ENCODE results near the gene RTN4RL1. TPM values are rescaled to one million over a fixed set of nuclear protein-coding genes. Genes with fewer than 3 reads are reported as not detected.

Gene RTN4RL1
- total RNA-seq, 1 donor from 2014 or later, result 0.77 TPM

GRCh38 chr17:2012499-2012898 lies 12.6 kb downstream of the RTN4RL1 start:
- H3K4me1 ChIP-seq (ENCODE audit: insufficient read depth, low read length), result peaks cover 11% of the 10 kb centered on the region
- no peak overlapping the region for H3K27ac Mint-ChIP-seq (ENCODE audit: unreplicated experiment)
- FAIRE-seq, result no peak

GRCh38 chr17:2011411-2012371 lies 13.4 kb downstream of the RTN4RL1 start:
- Histone ChIP-seq H3K9ac (ENCODE audit: low read length) (no peak overlapping the region), H3K27me3 (ENCODE audit: insufficient read depth, low read length) (peaks cover 1% of the 10 kb centered on the region), H3K9me3 (ENCODE audit: insufficient read depth, low read depth, low read length) (no peaks in the 10 kb centered on the region), H4K20me1 (ENCODE audit: insufficient read depth, low read length) (no peaks in the 10 kb centered on the region), H3K4me2 (ENCODE audit: low read length) (peak overlapping the region; percentile 62), H3K79me2 (ENCODE audit: insufficient read depth, low read length) (no peaks in the 10 kb centered on the region), H3K4me3 (ENCODE audit: insufficient read depth, low read depth, low read length) (peak overlapping the region; percentile 28), H3K4me1 (ENCODE audit: insufficient read depth, low read length) (peaks cover 11% of the 10 kb centered on the region), H3K36me3 (ENCODE audit: insufficient read depth, low read length) (no peaks in the 10 kb centered on the region), H3K27ac (ENCODE audit: low read depth, low read length) (no peak overlapping the region), H2AFZ (ENCODE audit: low read depth, low read length) (peak overlapping the region; percentile 64)
- Mint-ChIP-seq H3K36me3 (ENCODE audit: low read depth, unreplicated experiment) (peaks cover 2% of the 10 kb centered on the region), H3K9me3 (ENCODE audit: unreplicated experiment) (peaks cover 8% of the 10 kb centered on the region), H3K4me3 (ENCODE audit: unreplicated experiment) (no peak overlapping the region), H3K27ac (ENCODE audit: unreplicated experiment) (no peak overlapping the region), H3K27me3 (ENCODE audit: low read depth, unreplicated experiment) (peaks cover 25% of the 10 kb centered on the region), H3K4me1 (ENCODE audit: low read depth, unreplicated experiment) (peaks cover 9% of the 10 kb centered on the region)
- TF ChIP-seq CTCF (IDR thresholded peaks at IDR 0.05; ENCODE audit: insufficient read depth, low read depth, low read length), result no peak
- TF ChIP-seq EZH2 (IDR thresholded peaks at IDR 0.05; ENCODE audit: insufficient read depth, low read length), result no peak
- DNase-seq (ENCODE audit: low read depth) (peak; percentile 45), FAIRE-seq (no peak)

More at GRCh38 chr17:2012499-2012898, 12.6 kb downstream of the RTN4RL1 start:
- TF ChIP-seq CTCF (IDR thresholded peaks at IDR 0.05; ENCODE audit: insufficient read depth, low read depth, low read length) (no peak), EZH2 (IDR thresholded peaks at IDR 0.05; ENCODE audit: insufficient read depth, low read length) (no peak)
- no peaks in the 10 kb centered on the region for H4K20me1 ChIP-seq (ENCODE audit: insufficient read depth, low read length)
- H3K9me3 ChIP-seq (ENCODE audit: insufficient read depth, low read depth, low read length), result no peaks in the 10 kb centered on the region
- H3K9ac ChIP-seq (ENCODE audit: low read length), result no peak overlapping the region
- H2AFZ ChIP-seq (ENCODE audit: low read depth, low read length), result no peak overlapping the region
- Mint-ChIP-seq H3K36me3 (ENCODE audit: low read depth, unreplicated experiment) (peaks cover 2% of the 10 kb centered on the region), H3K9me3 (ENCODE audit: unreplicated experiment) (peaks cover 8% of the 10 kb centered on the region), H3K4me1 (ENCODE audit: low read depth, unreplicated experiment) (peaks cover 9% of the 10 kb centered on the region), H3K27me3 (ENCODE audit: low read depth, unreplicated experiment) (peaks cover 33% of the 10 kb centered on the region), H3K4me3 (ENCODE audit: unreplicated experiment) (no peak overlapping the region)
- no peak overlapping the region for H3K4me3 ChIP-seq (ENCODE audit: insufficient read depth, low read depth, low read length)
- H3K27ac ChIP-seq (ENCODE audit: low read depth, low read length), result no peak overlapping the region
- no peak overlapping the region for H3K4me2 ChIP-seq (ENCODE audit: low read length)
- DNase-seq (ENCODE audit: low read depth), result no peak
- no peaks in the 10 kb centered on the region for H3K36me3 ChIP-seq (ENCODE audit: insufficient read depth, low read length)
- no peaks in the 10 kb centered on the region for H3K79me2 ChIP-seq (ENCODE audit: insufficient read depth, low read length)
- H3K27me3 ChIP-seq (ENCODE audit: insufficient read depth, low read length), result peaks cover 7% of the 10 kb centered on the region

- Histone ChIP-seq H2AFZ (ENCODE audit: low read depth, low read length) (no peak overlapping the region), H3K27me3 (ENCODE audit: insufficient read depth, low read length) (no peaks in the 10 kb centered on the region), H3K4me2 (ENCODE audit: low read length) (no peak overlapping the region), H3K9ac (ENCODE audit: low read length) (no peak overlapping the region), H3K79me2 (ENCODE audit: insufficient read depth, low read length) (no peaks in the 10 kb centered on the region), H3K36me3 (ENCODE audit: insufficient read depth, low read length) (no peaks in the 10 kb centered on the region), H3K27ac (ENCODE audit: low read depth, low read length) (no peak overlapping the region), H3K4me3 (ENCODE audit: insufficient read depth, low read depth, low read length) (no peak overlapping the region), H3K9me3 (ENCODE audit: insufficient read depth, low read depth, low read length) (no peaks in the 10 kb centered on the region), H3K4me1 (ENCODE audit: insufficient read depth, low read length) (peaks cover 11% of the 10 kb centered on the region), H4K20me1 (ENCODE audit: insufficient read depth, low read length) (no peaks in the 10 kb centered on the region)
- H3K9me3 Mint-ChIP-seq (ENCODE audit: unreplicated experiment), result peaks cover 8% of the 10 kb centered on the region
- TF ChIP-seq CTCF (IDR thresholded peaks at IDR 0.05; ENCODE audit: insufficient read depth, low read depth, low read length) (no peak), EZH2 (IDR thresholded peaks at IDR 0.05; ENCODE audit: insufficient read depth, low read length) (no peak)
- H3K27me3 Mint-ChIP-seq (ENCODE audit: low read depth, unreplicated experiment), result peaks cover 11% of the 10 kb centered on the region
- FAIRE-seq, result no peak
- peaks cover 9% of the 10 kb centered on the region for H3K4me1 Mint-ChIP-seq (ENCODE audit: low read depth, unreplicated experiment)
- no peak overlapping the region for H3K4me3 Mint-ChIP-seq (ENCODE audit: unreplicated experiment)
- peaks cover 2% of the 10 kb centered on the region for H3K36me3 Mint-ChIP-seq (ENCODE audit: low read depth, unreplicated experiment)
- no peak for DNase-seq (ENCODE audit: low read depth)
- no peak overlapping the region for H3K27ac Mint-ChIP-seq (ENCODE audit: unreplicated experiment)
Measured at GRCh38 chr17:2009737-2010136, 15.4 kb downstream of the RTN4RL1 start.

All from astrocyte (in vitro differentiated cells and primary cell).